Suprapubic skin (tissue), 3 donors: Measurements from ENCODE around the gene PNMA3.

ENCODE experiments used
- POLR2AphosphoS5 ChIP-seq, 3 donors: sonication (generic); formaldehyde crosslinking; IDR thresholded peaks; one replicate each; pipeline ENCODE4 v1.6.1; 2017; ENCODE audit warnings: antibody characterized with exemption in 3 of 3
- TF ChIP-seq, protein P1 (sequence below), 2 donors: fragments of 200-600 bp in 1 of 2; fragments of 450-650 bp in 1 of 2; sonication (generic) in 1 of 2; IDR thresholded peaks; one replicate each; pipeline ENCODE4 v1.5.1; 2016 to 2019; ENCODE audit warnings: antibody characterized with exemption in 2 of 2, mild to moderate bottlenecking in 1 of 2, moderate library complexity in 1 of 2

DNA sequence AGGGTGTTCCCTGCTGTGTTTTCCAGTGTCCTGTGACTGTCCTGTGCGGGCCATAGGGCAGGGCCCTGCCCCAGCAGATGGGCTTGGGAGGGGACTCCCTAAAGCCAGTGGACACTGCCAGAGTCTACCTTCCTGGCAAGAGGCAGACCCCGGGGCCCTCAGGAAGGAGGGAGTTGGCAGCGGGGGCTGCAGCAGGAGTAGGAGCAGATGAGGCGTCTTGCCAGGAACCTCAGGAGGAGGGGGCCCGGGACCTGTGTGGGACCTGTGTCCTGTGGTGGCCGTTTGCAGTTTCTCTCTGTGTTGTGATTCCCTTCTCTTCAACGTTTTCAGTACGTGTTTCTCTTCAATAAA lies 3.8 kb downstream of the PNMA3 start:
- TF ChIP-seq POLR2AphosphoS5 (IDR thresholded peaks at IDR 0.05) = no peak
- TF ChIP-seq, protein P1, sequence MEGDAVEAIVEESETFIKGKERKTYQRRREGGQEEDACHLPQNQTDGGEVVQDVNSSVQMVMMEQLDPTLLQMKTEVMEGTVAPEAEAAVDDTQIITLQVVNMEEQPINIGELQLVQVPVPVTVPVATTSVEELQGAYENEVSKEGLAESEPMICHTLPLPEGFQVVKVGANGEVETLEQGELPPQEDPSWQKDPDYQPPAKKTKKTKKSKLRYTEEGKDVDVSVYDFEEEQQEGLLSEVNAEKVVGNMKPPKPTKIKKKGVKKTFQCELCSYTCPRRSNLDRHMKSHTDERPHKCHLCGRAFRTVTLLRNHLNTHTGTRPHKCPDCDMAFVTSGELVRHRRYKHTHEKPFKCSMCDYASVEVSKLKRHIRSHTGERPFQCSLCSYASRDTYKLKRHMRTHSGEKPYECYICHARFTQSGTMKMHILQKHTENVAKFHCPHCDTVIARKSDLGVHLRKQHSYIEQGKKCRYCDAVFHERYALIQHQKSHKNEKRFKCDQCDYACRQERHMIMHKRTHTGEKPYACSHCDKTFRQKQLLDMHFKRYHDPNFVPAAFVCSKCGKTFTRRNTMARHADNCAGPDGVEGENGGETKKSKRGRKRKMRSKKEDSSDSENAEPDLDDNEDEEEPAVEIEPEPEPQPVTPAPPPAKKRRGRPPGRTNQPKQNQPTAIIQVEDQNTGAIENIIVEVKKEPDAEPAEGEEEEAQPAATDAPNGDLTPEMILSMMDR (IDR thresholded peaks at IDR 0.05) = no peak
